Measurements from ENCODE around the gene TEX11.

- TF ChIP-seq, protein P1, sequence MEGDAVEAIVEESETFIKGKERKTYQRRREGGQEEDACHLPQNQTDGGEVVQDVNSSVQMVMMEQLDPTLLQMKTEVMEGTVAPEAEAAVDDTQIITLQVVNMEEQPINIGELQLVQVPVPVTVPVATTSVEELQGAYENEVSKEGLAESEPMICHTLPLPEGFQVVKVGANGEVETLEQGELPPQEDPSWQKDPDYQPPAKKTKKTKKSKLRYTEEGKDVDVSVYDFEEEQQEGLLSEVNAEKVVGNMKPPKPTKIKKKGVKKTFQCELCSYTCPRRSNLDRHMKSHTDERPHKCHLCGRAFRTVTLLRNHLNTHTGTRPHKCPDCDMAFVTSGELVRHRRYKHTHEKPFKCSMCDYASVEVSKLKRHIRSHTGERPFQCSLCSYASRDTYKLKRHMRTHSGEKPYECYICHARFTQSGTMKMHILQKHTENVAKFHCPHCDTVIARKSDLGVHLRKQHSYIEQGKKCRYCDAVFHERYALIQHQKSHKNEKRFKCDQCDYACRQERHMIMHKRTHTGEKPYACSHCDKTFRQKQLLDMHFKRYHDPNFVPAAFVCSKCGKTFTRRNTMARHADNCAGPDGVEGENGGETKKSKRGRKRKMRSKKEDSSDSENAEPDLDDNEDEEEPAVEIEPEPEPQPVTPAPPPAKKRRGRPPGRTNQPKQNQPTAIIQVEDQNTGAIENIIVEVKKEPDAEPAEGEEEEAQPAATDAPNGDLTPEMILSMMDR (IDR thresholded peaks at IDR 0.05) = no peak
- TF ChIP-seq SIN3A (IDR thresholded peaks at IDR 0.05; ENCODE audit: borderline replicate concordance, low read depth, low read length) (no peak), MAX (IDR thresholded peaks at IDR 0.05; ENCODE audit: low read depth) (no peak), FOXM1 (IDR thresholded peaks at IDR 0.05; ENCODE audit: low read depth) (no peak)
- TF ChIP-seq, protein P2, sequence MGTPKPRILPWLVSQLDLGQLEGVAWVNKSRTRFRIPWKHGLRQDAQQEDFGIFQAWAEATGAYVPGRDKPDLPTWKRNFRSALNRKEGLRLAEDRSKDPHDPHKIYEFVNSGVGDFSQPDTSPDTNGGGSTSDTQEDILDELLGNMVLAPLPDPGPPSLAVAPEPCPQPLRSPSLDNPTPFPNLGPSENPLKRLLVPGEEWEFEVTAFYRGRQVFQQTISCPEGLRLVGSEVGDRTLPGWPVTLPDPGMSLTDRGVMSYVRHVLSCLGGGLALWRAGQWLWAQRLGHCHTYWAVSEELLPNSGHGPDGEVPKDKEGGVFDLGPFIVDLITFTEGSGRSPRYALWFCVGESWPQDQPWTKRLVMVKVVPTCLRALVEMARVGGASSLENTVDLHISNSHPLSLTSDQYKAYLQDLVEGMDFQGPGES (IDR thresholded peaks at IDR 0.05; ENCODE audit: low read depth, low read length) = no peak
These were observed 83.1 kb downstream of the TEX11 start for GRCh38 chrX:70825366-70825765.
